IPS DF 19.7 (cell line): ENCODE data around the gene FHIT.

ENCODE experiments used
- DNase-seq: peaks from one replicate; pipeline ENCODE4 v3.0.0-alpha.2; 2013; ENCODE audit warnings: low read depth, low spot score

FHIT gene

DNA sequence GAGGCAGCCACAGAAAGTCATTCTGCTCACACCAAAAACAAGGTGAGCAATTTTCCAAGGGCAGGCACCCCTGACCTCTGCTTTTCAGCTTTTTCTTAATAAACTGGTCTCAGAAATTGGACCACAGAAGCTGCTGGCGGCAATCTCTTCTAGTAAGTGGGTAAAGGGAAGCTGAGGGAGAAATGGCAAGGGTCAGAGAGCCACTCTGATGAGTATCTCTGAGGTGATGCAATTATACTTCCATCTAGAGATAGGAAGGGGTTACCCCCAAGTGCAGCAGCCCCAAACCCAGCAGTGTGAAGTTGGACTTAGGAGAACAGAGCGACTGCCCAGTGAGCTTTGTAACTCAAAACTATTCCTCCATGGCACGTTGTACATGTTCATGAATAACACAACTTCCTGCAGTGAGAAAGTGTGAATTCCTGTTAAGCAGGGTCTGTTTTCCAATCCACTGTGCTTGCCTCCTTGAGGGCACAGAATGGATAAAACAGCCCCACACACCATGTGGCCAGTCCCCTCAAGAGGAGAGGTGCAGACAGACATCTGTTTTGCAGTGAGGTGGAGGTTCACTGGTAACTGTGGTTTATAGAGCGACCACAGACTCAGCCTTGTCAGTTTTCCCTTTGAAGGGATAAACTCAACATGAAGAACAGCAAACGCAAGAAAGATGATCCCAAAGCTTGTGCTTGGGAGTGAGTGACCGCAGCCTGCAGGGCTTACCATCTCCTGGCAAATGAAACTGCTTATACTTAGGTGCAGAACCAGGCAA, 1518.0 kb downstream of the FHIT start:
- no peak for DNase-seq

DNA sequence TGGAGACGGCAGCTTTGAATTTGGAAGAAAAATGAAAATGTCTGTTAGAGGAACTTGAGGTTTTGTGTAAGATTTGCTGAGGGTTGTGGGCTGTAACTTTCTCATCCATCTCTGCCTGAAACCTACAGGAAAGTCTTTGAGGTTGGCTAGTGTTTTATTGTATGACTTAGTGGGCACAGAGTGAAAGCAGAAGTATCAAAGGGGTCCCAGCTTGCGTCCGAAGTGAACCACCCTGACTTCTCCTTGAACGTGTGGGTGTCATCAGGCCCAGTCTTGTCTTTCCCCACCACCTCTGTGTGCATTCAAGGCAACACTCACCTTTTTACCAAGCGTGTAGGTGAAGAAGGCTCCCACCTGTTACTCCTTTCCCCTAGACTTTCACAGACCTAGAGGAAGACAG, 1519.3 kb downstream of the FHIT start:
- no peak for DNase-seq

DNA sequence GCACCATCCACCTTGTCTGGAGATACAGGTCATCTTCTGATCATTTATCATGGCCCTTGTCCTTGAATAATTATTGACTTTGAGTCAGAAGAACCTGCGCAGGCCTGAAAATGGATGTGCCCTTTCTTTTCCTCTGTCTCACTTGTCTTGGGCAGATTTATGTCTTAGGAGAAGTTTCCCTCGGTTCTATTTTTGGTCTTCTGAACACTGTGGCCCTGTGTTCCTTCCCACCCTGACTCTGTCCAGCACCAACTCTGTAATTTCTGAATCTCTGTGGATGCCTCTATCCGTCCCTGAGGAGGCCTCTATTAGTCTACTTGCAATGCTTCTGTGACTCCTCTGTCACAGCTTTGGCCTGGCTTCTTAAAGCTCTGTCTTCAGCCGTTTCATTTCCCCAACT, 1520.7 kb downstream of the FHIT start:
- no peak for DNase-seq

DNA sequence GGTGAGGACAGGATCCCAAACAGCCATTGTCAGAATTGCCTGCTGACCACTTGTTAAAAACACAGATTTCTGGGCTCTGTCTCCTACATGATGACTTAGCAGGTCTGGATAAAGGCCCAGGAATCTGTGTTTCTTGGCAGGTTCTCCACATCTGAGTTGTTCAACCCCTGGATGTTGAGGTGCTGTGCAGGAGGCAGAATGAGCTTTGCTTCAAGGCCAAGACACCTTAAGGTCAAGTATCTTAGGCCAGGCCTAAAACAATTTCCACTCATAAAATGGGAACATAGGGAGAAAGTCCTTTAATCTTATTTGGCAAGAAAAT, 1522.7 kb downstream of the FHIT start:
- DNase-seq: no peak

DNA sequence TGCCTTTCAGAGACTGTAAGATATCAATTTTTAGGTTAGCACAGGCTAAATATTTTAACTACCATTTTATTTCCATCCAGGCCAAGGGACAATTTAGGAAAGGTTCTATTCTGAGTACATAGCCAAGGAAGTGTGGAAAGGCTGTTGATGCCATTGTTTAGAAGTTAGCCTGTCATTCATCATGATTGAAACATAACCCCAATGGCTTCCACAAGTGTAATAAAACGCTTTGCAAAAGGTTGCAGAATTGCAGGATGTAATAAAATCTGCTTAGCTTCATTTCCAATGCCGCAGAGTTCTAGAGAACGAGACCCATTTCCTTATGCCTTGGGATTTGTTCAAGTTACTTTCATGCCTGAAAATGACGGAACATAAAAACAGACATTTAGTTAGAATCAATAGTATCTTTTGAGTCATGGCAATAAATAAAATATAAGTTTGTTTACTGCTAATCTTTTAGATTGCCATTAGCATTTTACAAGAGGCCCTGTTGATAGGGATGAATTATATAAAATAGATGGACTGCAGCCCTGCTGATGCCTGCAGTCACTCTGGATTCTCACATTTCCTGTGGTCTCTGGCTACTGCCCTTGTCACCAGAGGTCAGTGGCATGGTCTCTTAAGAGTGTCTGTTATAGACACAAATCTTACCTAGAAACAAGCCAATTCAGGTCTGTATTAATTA, 1523.2 kb downstream of the FHIT start:
- no peak for DNase-seq

DNA sequence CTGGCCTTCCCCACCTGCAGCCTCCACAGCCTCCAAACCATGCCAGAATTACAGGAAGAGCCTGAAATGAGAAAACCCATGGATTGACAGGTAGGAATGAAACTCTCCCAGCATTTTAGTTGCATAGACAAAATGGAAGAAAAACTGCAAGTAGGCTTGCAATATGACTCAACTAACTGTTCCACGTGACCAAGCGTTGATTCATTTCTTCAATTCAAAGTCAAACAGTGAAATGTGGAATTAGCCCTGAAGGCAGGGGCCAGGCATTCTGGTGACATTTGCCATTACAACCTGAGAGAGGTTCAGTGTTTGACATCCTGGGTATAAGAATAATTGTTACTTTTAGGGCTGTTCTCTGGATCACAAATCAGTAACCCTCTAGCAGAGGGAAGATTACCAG, 1525.0 kb downstream of the FHIT start:
- DNase-seq: no peak

DNA sequence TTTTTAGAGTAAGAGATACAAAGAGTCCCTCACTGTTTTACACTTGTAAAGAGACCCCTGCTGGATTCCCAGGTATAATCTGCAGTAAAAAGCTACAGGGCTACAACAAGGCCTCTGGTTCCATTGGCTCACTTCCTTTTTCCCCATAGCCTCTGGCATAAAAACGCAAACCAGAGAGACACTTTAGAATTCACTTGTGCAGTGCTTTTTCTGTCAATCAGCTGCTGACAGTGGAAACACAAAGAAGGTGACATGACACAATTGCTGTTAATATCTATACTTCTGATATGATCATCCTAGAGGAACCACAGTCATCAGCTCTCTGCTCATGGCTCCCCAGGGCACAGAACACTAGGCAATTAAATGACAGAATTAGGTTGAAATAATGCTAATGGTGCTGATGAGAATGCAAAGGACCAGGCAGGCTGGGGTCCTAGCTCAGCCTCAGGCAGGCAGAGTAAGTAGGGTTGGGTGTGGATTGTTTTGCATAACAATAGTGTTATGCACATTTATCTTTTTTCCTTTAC, 1533.5 kb downstream of the FHIT start:
- peak; percentile 3 for DNase-seq

DNA sequence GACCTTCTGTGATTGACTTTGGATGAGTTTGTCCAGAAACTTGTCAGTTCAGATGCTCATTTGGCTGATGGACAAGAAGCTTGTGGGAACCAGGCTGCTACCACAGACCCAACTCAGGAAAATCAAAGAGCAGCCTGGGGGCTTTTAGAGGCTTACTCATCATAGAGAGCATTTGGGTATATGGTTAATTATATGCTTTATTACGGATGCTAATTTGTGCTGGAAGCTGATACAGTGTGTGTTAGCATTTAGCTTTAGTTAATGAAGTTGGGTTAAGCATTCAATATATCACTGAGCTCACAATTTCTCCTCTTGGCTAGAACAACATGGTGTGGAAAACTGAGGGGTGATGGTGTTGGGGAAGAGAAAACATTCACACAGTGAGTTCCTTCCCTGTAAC, 1537.2 kb downstream of the FHIT start:
- no peak for DNase-seq

DNA sequence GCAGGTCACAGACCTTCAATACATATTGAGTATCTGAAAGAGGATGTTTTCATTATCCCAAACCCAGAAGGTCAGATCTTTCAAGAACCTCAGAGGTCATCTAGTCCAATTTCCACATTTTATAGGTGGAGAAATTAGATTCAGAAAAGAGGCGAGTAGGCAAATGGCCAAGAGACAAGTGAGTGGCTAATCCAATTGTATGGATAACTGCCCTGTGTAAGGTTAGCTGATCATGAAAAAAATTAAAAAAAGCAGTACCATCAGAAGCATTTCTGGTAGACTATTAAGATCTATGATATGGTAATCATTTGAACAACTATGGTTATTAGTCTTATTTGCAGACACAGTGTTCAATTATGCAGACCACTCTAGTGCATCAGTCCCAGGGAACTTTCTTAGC, 1540.7 kb downstream of the FHIT start:
- DNase-seq: no peak

DNA sequence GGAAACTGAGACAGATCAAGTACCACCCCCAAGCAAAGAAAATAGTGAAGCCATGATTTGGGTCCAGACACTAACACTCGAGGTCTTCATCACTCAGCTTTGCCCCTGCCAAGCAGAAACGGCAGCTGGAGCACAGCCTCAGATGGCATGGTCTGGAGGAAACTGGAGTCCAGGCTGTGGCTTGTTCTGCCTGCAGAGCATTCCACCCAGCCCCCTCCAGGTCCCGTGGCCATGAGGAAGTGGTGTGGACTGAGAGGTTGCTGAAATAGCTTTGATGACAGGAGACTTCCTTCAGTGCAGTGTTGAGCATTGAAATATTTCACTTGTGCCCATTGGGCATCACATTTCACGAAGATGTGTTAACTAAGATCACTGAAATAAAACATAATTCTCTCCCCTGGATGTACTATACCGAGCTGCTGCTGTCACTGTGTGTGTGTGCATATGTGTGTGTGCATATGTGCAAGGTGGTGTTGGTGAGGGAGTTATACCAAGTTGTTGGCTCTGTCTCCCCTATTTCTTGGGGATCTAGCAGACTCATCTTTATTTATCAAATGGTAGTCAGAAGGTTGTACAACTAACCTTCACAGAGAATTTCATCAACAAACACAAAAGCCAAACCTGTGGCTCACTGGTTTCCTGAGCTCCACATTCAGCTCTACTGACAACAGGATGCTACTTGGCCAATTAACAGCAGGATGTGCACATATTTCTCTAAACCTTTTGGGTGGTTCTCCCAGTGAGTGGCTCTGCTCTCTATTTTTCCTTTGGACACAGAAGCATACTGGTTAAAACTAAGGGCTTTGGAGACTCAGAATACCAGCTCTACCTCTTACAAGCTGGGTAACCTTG, 1541.3 kb downstream of the FHIT start:
- DNase-seq: no peak

DNA sequence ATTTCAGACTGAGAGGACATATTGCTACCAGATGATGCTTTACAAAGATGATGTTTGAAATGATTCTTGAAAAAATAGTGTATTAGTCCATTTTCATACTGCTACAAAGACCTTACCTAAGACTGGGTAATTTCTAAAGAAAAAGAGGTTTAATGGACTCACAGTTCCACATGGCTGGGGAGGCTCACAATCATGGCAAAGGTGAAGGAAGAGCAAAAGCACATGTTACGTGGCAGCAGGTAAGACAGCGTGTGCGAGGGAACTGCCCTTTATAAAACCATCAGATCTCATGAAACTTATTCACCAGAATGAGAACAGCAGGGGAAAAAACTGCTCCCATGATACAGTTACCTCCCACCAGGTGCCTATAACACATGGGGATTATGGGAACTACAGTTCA, 1543.0 kb downstream of the FHIT start:
- DNase-seq: no peak

DNA sequence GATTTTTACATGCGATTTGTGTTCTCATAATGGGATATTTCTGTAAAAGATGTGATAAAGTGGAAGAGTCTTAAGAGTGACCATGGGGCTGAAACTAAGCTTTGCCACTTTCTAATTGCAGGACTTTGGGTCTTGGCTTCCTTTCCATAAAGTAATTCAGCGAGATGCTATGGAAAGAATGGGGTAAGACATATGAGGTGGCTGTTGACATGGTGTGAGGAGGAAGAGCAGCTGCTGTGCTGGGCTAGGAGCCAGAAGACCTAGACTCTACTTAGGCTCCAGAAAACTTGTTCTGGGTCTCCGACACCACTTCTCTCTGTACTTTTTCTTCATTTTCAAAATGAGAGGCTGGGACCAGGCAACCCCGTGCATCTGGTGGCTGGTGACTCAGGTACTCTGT, 1547.0 kb downstream of the FHIT start:
- no peak for DNase-seq

DNA sequence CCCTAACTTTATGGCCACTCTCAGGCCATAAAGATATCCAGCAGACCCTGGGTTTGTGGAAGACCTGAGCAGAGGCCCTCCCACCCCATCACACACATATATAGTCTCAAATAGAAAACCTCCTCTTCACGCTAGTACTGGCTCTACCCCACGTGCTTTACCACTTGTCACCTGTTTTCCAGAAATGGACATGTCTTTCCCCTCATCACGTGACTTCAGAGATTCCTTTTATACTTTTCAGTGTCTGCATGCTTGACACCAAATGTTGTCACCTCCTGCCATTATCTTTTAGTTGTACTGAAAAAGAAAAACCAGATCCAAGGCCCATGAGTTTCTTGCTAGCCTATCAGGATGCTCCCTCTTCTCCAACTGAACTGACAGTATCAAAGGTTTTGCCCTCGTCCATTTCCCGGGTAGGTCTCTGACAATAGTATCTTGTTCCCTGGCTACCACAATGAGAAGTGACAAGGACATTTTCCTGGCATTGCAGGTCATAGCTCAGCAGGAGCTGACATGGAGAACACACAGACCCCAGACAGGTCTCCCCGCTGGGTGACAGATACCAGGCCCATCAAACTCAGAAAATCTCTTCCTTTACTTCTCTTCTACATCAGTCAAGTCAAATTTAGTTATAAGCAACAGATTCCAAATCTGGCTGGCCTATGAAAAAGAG, 1551.5 kb downstream of the FHIT start:
- no peak for DNase-seq
